NCI-H146 (cell line): ENCODE measurements around the gene MYH3.

Experiments used
- DNase-seq: peaks from one replicate; lab custom pipeline; 2025; lab: John Stamatoyannopoulos, UW

Gene MYH3

GRCh38 chr17:10648956-10649355 is 8.2 kb downstream of the MYH3 start:
- no peak for DNase-seq

GRCh38 chr17:10648381-10648780 is 8.7 kb downstream of the MYH3 start:
- DNase-seq: no peak

- DNase-seq: peak; percentile 63
Measured at GRCh38 chr17:10646392-10646990, 10.6 kb downstream of the MYH3 start.

- no peak for DNase-seq
Measured at GRCh38 chr17:10640475-10640874, 16.6 kb downstream of the MYH3 start.

GRCh38 chr17:10638151-10638550 is 19.0 kb downstream of the MYH3 start:
- DNase-seq: no peak

- DNase-seq: no peak
Measured at GRCh38 chr17:10635290-10635689, 21.8 kb downstream of the MYH3 start.

GRCh38 chr17:10633738-10634379 is 23.2 kb downstream of the MYH3 start:
- DNase-seq: no peak

GRCh38 chr17:10631701-10632100 is 25.4 kb downstream of the MYH3 start:
- peak; percentile 42 for DNase-seq

GRCh38 chr17:10631048-10631700 is 25.9 kb downstream of the MYH3 start:
- peak; percentile 27 for DNase-seq

- DNase-seq: no peak
Measured at GRCh38 chr17:10629706-10630105, 27.4 kb downstream of the MYH3 start.

- no peak for DNase-seq
Measured at GRCh38 chr17:10628756-10629155, 28.4 kb downstream of the MYH3 start.

- no peak for DNase-seq
Measured at GRCh38 chr17:10626390-10626789, 30.7 kb downstream of the MYH3 start.

GRCh38 chr17:10624969-10625368 is 32.1 kb downstream of the MYH3 start:
- DNase-seq: no peak

GRCh38 chr17:10623737-10624338 is 33.3 kb downstream of the MYH3 start:
- no peak for DNase-seq

GRCh38 chr17:10622617-10623485 is 34.3 kb downstream of the MYH3 start:
- DNase-seq: no peak

- DNase-seq: no peak
Measured at GRCh38 chr17:10621397-10621796, 35.7 kb downstream of the MYH3 start.

GRCh38 chr17:10620823-10621222 is 36.3 kb downstream of the MYH3 start:
- no peak for DNase-seq

GRCh38 chr17:10618202-10618635 is 38.9 kb downstream of the MYH3 start:
- DNase-seq: peak; percentile 40

- no peak for DNase-seq
Measured at GRCh38 chr17:10617120-10617505, 40.0 kb downstream of the MYH3 start.

- peak; percentile 31 for DNase-seq
Measured at GRCh38 chr17:10616502-10617119, 40.5 kb downstream of the MYH3 start.

- DNase-seq: peak; percentile 24
Measured at GRCh38 chr17:10614536-10615155, 42.5 kb downstream of the MYH3 start.
